ENCODE results near the gene SIK3.

Gene SIK3

DNA sequence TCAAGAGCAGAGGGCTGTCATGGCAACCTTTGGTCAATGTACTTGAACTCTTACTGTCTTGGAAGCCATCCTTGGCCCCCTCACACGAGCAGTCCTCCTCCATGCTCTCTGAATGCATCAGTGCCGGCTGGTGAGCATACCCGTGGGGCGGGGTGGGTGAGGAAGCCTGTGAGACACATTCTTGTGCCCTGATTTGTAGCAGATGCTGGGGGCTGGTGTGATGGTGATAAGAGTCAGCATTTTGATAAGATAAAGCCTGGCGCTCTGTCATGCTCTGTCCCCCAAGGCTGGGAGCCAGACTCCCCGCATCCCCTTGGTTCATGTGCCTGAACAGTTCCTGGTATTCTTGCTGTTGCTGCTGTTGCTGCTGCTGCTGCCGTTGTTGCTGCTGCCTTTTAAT is 240.3 kb downstream of the SIK3 start:
- H3K27ac Mint-ChIP-seq = no peak overlapping the region
- no peak overlapping the region for H3K4me3 Mint-ChIP-seq
- no peaks in the 10 kb centered on the region for H3K9me3 Mint-ChIP-seq (ENCODE audit: low read depth)
- H3K36me3 Mint-ChIP-seq = peaks cover 22% of the 10 kb centered on the region
- no peaks in the 10 kb centered on the region for H3K27me3 Mint-ChIP-seq
- H3K4me1 Mint-ChIP-seq (ENCODE audit: low read depth) = peaks cover 40% of the 10 kb centered on the region

DNA sequence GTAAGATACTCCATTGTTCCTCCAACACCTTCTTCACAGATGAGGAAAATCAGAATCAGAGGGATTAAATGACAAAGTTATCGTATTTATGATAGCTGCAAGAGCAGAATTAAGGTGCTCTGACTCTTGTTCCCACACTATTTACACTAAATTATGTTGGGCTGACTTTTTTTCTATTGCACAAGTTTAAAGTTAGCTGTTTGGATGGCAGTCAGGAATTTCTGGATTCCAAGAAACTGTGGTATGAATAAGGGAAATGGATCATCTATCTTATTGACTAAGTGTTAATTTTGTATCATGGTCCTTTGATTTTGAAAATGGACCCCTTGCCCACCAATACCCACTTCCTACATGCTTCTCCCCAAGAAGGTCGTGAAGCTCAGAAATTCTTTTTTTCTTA is 240.9 kb downstream of the SIK3 start:
- H3K4me3 Mint-ChIP-seq = no peak overlapping the region
- peak overlapping the region; percentile 22 for H3K27ac Mint-ChIP-seq
- H3K36me3 Mint-ChIP-seq = peaks cover 22% of the 10 kb centered on the region
- no peaks in the 10 kb centered on the region for H3K27me3 Mint-ChIP-seq
- H3K9me3 Mint-ChIP-seq (ENCODE audit: low read depth) = no peaks in the 10 kb centered on the region
- peaks cover 47% of the 10 kb centered on the region for H3K4me1 Mint-ChIP-seq (ENCODE audit: low read depth)

DNA sequence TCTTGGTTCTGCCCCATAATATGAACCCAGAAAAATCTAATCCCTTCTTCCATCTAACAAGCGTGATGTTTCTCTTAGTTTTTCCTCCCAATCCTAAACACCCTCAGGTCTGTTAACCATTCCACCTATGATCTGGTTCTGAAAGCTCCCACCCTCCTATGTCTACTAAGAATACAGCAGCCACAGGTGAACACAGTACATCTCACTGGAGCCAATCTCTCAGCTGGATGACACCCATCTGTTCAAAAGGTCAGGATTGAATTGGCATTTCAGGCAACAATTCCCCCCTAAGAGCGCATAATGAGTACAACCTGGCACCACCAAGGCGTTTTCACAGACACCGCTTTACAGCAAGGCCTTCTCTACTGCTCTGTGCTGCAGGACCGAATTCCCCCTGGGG is 241.8 kb downstream of the SIK3 start:
- H3K36me3 Mint-ChIP-seq = peaks cover 18% of the 10 kb centered on the region
- H3K27ac Mint-ChIP-seq = peak overlapping the region; percentile 43
- no peaks in the 10 kb centered on the region for H3K27me3 Mint-ChIP-seq

DNA sequence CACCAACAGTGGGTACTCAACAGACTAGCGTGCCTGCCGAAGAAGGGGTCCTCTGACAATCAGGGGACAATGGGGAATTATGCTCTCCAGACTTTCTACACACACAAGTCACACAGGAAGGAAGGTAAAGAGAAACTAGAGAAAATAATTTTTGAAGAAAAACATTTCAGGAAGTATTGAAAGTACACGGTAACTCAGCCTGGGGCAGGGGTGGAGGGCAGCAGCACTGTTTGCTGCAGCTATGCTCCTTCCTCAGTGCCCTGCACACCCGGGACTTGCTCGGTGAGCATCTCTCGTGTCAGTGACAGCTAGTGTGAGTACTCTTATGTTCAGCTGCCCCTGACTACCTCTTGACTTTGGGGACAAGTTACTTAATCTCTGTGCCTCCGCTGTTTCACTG is 242.8 kb downstream of the SIK3 start:
- Mint-ChIP-seq H3K27me3 (no peaks in the 10 kb centered on the region), H3K36me3 (peaks cover 15% of the 10 kb centered on the region)

More for the DNA sequence above, 241.8 kb downstream of the SIK3 start:
- Mint-ChIP-seq H3K4me3 (no peak overlapping the region), H3K9me3 (ENCODE audit: low read depth) (no peaks in the 10 kb centered on the region), H3K4me1 (ENCODE audit: low read depth) (peaks cover 56% of the 10 kb centered on the region)

DNA sequence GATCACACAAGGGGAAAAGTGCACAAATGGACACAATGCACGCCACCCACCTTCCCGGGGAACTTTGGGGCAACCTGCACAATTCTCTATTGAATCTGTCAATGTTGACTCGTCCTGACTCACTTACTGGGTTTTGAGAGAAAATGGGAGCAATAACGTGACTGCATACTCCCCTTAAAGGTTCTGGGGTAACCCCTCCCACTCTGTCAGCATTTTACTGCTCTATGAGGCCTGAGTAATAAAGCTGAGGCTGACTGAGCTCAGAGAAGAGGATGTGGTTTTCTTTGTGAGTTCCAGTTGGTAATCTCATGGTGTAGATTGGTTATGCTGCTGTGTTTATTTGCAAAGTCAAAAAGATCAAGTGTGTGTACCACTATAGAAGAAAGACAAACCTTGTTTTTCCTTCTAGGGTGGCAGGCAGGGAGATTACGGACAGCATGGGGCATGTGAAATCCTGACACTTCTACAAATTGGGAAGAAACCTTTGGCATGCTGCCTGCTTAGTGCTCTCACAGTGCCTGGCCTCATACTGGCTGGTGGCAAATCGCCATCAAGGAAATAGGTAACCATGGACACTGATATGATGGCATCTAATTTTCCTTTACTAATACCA is 244.7 kb downstream of the SIK3 start:
- Mint-ChIP-seq H3K4me1 (ENCODE audit: low read depth) (peaks cover 66% of the 10 kb centered on the region), H3K4me3 (peak overlapping the region; percentile 65), H3K9me3 (ENCODE audit: low read depth) (no peaks in the 10 kb centered on the region), H3K36me3 (peaks cover 14% of the 10 kb centered on the region), H3K27me3 (no peaks in the 10 kb centered on the region), H3K27ac (peak overlapping the region; percentile 76)

More for the DNA sequence above, 242.8 kb downstream of the SIK3 start:
- H3K4me3 Mint-ChIP-seq = peak overlapping the region; percentile 4
- H3K4me1 Mint-ChIP-seq (ENCODE audit: low read depth) = peaks cover 62% of the 10 kb centered on the region
- peak overlapping the region; percentile 9 for H3K27ac Mint-ChIP-seq
- no peaks in the 10 kb centered on the region for H3K9me3 Mint-ChIP-seq (ENCODE audit: low read depth)

DNA sequence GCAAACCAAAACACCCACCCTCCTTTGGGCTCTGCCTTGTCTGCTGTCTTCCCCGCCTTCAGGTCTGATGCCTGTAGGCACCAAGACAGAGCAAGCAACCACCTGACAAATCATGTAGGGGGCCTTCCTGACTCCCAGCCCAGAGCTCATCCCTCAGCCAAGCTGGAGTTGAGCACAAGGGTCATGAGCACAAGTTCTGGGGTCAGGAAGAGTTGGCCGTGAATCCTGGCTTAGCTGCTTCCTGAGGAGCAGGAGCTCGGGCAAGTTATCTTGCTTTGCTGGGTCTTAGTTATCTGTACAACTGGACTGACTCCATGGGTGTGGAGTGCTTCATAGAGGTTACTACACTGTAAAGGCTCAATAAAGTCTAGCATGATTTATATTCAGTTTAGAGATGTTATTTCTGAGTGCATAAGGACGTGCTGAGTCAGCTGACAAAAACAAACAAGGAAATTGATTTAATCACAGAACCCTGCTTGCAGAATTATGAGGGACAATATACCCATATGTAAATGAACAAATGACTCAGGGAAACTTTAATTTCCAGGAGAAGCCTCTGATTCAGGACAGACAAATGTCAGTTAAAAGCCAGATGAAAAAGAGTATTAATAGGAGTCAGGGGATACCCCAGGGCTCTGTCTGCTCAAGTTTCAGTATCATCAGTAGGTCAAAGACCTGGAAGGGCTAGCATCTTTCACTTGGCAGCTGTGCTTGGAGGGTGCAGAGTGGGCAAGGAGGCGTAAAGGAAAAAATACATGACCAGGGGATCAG is 245.8 kb downstream of the SIK3 start:
- H3K4me1 Mint-ChIP-seq (ENCODE audit: low read depth) = peaks cover 66% of the 10 kb centered on the region

DNA sequence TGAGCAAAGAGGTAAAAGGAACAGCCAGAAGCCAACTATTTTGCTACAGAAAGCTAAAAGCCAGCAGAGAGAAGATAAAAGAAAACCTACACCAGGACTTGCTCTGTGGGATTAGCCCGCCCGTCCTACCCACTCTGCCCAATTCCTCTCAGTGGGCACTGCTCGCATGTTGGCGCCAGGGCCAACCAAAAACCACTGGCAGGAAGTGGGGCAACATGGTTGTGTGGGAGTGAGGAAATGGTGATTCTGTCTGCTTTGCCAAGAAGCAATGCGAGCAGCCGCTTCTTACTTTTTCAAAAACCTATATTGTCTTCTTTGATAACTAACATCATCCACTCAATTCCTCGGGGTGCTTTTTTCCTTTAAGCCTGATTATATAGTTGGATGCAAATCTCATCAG is 246.6 kb downstream of the SIK3 start:
- H3K27me3 Mint-ChIP-seq = no peaks in the 10 kb centered on the region
- H3K36me3 Mint-ChIP-seq = peaks cover 7% of the 10 kb centered on the region
- no peaks in the 10 kb centered on the region for H3K9me3 Mint-ChIP-seq (ENCODE audit: low read depth)
- peak overlapping the region; percentile 36 for H3K27ac Mint-ChIP-seq
- peaks cover 58% of the 10 kb centered on the region for H3K4me1 Mint-ChIP-seq (ENCODE audit: low read depth)
- peak overlapping the region; percentile 65 for H3K4me3 Mint-ChIP-seq

More for the DNA sequence above, 245.8 kb downstream of the SIK3 start:
- Mint-ChIP-seq H3K27me3 (no peaks in the 10 kb centered on the region), H3K9me3 (ENCODE audit: low read depth) (no peaks in the 10 kb centered on the region), H3K4me3 (peak overlapping the region; percentile 65), H3K36me3 (peaks cover 12% of the 10 kb centered on the region), H3K27ac (peak overlapping the region; percentile 76)

DNA sequence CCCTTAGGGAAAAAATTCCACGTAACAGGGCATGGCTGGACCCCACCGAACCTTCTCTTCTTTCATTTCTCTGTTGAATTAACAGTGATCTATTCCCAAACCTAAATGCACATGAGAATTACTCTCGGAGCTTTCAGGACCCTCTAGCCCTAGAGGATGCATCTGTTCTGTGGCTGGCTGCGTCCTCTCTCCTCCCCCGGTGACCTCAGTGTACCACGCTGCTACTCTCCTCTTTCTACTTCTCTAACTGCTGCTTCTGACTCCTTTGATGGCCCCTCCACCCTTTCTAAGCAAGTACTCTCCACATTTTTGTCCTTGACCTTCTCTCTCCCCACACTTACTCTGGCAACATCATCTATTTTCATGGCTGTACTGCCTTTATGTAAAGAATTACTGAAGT is 248.7 kb downstream of the SIK3 start:
- Mint-ChIP-seq H3K36me3 (peaks cover 12% of the 10 kb centered on the region), H3K9me3 (ENCODE audit: low read depth) (no peaks in the 10 kb centered on the region), H3K4me3 (no peak overlapping the region), H3K27me3 (no peaks in the 10 kb centered on the region), H3K27ac (no peak overlapping the region), H3K4me1 (ENCODE audit: low read depth) (peaks cover 42% of the 10 kb centered on the region)

DNA sequence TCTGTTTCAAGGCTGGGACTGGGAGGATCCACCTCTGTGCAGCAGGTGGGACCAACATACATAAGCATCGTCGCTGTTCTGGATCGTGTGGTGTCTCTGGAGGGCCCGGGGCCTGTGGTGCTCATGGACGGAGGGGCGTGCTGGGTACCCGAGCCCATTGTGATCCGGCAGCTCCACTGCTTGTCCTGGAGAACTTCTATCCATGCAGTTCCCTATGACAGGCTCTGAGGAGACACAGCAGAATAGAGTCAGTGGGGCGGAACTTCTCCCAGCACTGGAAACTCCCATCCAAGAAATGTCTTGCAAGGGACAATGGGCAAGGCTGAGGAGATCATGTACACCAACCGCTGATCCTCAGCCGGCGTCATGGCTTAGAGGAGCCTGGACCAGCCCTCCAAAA is 249.2 kb downstream of the SIK3 start:
- Mint-ChIP-seq H3K4me3 (no peak overlapping the region), H3K4me1 (ENCODE audit: low read depth) (peaks cover 37% of the 10 kb centered on the region), H3K27me3 (no peaks in the 10 kb centered on the region), H3K36me3 (peaks cover 12% of the 10 kb centered on the region), H3K9me3 (ENCODE audit: low read depth) (no peaks in the 10 kb centered on the region), H3K27ac (no peak overlapping the region)

DNA sequence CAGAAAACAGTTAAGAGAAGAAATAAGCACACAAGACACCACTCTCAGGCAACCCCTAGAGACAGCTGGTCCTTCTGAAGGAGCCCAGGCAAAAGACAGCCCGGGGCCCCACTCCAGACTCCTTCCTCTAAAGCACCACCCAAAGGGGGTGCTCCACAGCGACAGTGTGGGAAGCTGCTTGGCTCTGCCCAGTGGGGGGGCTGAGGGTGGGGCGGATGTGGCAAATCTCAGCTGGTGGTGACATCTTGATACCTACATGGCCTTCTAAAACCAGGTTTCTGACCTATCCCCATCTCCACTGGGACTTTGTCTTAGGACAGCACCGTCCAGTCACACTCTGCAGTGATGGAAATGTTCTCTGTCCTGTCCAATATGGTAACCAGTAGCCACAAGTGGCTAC is 250.6 kb downstream of the SIK3 start:
- Mint-ChIP-seq H3K9me3 (ENCODE audit: low read depth) (no peaks in the 10 kb centered on the region), H3K4me1 (ENCODE audit: low read depth) (peaks cover 23% of the 10 kb centered on the region), H3K36me3 (peaks cover 10% of the 10 kb centered on the region), H3K27me3 (no peaks in the 10 kb centered on the region), H3K27ac (no peak overlapping the region), H3K4me3 (no peak overlapping the region)

DNA sequence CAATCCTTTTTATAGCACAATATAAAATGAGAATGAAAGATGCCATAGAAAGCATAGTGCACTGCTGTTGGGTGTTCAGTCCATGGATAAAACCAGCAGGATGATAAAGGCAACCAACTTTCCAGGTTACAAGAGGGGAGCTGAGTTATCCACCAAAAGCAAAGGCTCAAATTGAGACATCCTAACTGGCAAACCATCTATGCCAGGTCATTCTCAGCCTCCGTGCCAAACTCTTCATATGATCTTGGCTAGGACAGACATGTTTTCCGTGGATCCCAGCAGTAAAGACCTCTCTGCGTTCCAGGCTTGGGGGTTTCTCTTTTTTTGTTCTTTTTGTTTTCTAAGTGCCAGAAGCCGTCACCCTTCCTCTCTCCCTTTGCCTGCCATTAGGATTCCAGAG is 253.5 kb downstream of the SIK3 start:
- H3K4me3 Mint-ChIP-seq = no peak overlapping the region
- no peaks in the 10 kb centered on the region for H3K9me3 Mint-ChIP-seq (ENCODE audit: low read depth)
- no peaks in the 10 kb centered on the region for H3K27me3 Mint-ChIP-seq
- H3K27ac Mint-ChIP-seq = no peak overlapping the region
- H3K36me3 Mint-ChIP-seq = peaks cover 7% of the 10 kb centered on the region
- H3K4me1 Mint-ChIP-seq (ENCODE audit: low read depth) = no peaks in the 10 kb centered on the region

DNA sequence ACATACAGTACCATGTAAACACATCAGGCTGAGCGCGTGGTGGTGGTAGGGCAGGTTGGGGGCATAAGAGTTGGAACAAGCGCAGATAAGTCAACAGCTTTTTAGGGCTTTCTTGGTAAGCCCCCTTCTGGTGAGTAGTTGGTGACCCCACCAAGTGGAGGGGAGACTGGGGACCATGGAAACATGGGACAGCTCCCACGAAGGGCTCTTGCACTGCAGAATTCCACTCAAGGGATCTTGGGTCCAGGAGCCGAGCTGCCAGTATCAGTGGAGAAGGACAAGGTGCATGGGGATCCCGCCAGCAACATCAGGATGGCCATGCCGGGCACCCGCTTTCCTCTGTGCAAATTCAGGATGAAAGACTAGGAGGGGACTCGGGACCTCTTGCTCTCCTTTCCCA is 254.6 kb downstream of the SIK3 start:
- Mint-ChIP-seq H3K4me3 (no peak overlapping the region), H3K36me3 (peaks cover 7% of the 10 kb centered on the region), H3K9me3 (ENCODE audit: low read depth) (no peaks in the 10 kb centered on the region), H3K27ac (no peak overlapping the region), H3K4me1 (ENCODE audit: low read depth) (no peaks in the 10 kb centered on the region), H3K27me3 (no peaks in the 10 kb centered on the region)

DNA sequence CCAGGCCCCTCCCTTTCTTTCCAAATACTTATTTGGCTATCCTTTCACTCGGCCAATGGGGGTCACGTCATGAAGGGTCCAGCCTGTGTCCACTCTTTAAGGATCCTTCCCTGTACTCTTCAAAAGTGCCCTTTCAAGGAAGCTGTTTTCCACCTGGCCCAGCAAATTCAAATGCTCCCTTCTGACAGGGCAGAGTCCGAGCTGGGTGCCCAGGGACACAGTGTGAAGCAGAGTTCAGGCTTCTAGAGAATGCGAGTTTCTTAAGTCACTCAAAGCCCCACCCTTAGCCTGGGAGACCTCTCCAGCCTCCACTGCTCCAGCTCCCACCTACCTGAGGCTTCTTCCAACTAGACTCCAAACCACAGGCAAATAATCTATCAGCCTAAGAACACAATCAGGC is 255.3 kb downstream of the SIK3 start:
- Mint-ChIP-seq H3K27ac (peak overlapping the region; percentile 28), H3K36me3 (peaks cover 7% of the 10 kb centered on the region), H3K27me3 (no peaks in the 10 kb centered on the region), H3K9me3 (ENCODE audit: low read depth) (no peaks in the 10 kb centered on the region), H3K4me1 (ENCODE audit: low read depth) (no peaks in the 10 kb centered on the region), H3K4me3 (no peak overlapping the region)

DNA sequence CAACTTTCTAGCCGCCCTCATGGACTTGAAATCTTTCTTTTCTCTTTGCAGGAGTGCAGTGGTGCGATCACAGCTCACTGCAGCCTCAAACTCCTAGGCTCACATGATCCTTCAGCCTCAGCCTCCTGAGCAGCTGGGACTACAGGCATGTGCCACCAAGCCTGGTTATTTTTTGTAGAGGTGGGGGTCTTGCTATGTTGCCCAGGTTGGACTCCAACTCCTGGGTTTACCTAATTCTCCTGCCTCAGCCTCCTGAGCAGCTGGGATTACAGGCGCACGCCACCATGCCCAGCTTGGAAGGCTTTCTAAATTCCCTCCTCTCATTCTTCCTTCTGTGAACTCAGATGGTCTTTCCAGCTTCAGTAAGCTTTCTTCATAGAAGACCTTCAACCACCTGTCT is 256.1 kb downstream of the SIK3 start:
- H3K27ac Mint-ChIP-seq = peak overlapping the region; percentile 22
- H3K27me3 Mint-ChIP-seq = no peaks in the 10 kb centered on the region
- no peaks in the 10 kb centered on the region for H3K4me1 Mint-ChIP-seq (ENCODE audit: low read depth)
- no peaks in the 10 kb centered on the region for H3K9me3 Mint-ChIP-seq (ENCODE audit: low read depth)
- H3K4me3 Mint-ChIP-seq = no peak overlapping the region
- H3K36me3 Mint-ChIP-seq = peaks cover 7% of the 10 kb centered on the region

DNA sequence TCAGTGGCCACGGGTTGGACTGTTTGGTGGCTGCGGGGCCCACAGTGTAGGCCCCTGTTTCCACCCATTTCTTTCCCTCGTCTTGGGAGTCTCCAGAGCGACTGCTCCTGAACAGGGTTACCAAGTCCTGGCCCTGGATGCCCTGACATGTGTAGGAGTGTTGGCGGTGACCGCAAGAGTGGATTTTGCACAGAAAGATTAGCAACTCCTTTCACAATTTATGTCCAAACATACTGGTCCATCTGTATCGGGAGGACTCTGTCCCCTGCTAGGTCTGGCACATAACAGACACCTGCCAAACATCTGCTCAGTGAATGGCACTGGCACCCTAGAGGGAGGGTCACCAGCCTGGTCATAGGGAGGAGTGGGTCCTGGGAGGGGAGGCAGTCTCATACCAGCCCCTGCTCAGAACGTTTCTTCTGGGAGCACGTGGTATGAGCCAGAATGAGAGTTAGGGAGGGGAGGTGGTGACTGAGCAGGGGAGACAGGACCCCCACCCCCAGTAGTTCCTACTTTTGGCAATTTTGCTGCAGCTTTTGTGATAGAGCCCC is 257.4 kb downstream of the SIK3 start:
- Mint-ChIP-seq H3K9me3 (ENCODE audit: low read depth) (no peaks in the 10 kb centered on the region), H3K27ac (no peak overlapping the region), H3K4me3 (no peak overlapping the region), H3K4me1 (ENCODE audit: low read depth) (peaks cover 4% of the 10 kb centered on the region), H3K27me3 (no peaks in the 10 kb centered on the region), H3K36me3 (peaks cover 5% of the 10 kb centered on the region)
